Spleen (tissue), 7 donors: ENCODE results near the gene CHRDL1.

Source experiments
- POLR2A ChIP-seq, 3 donors: fragments of 450-650 bp; IDR thresholded peaks; one replicate each; pipeline ENCODE4 v1.5.1; 2017; ENCODE audit warnings: antibody characterized with exemption in 3 of 3, mild to moderate bottlenecking in 1 of 3
- TF ChIP-seq, protein P1 (sequence below), 11 experiments: fragments of 200-600 bp in 7 of 11; fragments of 450-650 bp in 4 of 11; sonication (generic) in 4 of 11; IDR thresholded peaks in 8 of 11; conservative IDR thresholded peaks in 3 of 11; 1 replicate in 7 of 11; 2 replicates in 4 of 11; pipeline versions ENCODE4 v1.4.0 to v1.8.0; 2016 to 2021; ENCODE audit warnings: antibody characterized with exemption in 11 of 11, inconsistent platforms in 4 of 11, mild to moderate bottlenecking in 1 of 11
- donor health status: DM: no; HTN: no; CAD: no; lungs with moderate emphysema.
- donor health status: DM: no; HTN: no; CAD: no.
- donor health status: DM: no; HTN: no; CAD: no.

DNA sequence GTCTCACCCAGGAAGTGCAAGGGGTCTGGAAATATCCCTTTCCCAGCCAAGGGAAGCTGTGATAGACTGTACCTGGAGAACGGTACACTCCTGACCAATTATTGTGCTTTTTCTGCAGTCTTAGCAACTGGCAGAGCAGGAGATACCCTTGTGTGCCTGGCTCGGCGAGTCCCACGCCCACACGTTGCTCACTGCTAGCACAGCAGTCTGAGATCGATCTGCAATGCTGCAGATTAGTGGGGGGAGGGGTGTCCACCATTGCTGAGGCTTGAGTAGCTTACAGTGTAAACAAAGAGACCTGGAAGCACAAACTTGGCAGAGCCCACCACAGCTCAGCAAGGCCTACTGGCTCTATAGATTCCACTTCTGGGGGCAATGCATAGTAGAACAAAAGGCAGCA is 138.5 kb downstream of the CHRDL1 start:
- TF ChIP-seq, protein P1, sequence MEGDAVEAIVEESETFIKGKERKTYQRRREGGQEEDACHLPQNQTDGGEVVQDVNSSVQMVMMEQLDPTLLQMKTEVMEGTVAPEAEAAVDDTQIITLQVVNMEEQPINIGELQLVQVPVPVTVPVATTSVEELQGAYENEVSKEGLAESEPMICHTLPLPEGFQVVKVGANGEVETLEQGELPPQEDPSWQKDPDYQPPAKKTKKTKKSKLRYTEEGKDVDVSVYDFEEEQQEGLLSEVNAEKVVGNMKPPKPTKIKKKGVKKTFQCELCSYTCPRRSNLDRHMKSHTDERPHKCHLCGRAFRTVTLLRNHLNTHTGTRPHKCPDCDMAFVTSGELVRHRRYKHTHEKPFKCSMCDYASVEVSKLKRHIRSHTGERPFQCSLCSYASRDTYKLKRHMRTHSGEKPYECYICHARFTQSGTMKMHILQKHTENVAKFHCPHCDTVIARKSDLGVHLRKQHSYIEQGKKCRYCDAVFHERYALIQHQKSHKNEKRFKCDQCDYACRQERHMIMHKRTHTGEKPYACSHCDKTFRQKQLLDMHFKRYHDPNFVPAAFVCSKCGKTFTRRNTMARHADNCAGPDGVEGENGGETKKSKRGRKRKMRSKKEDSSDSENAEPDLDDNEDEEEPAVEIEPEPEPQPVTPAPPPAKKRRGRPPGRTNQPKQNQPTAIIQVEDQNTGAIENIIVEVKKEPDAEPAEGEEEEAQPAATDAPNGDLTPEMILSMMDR (IDR thresholded peaks at IDR 0.05 in 8 of 11, conservative IDR thresholded peaks at IDR 0.05 in 3 of 11) = no peak
- TF ChIP-seq POLR2A (IDR thresholded peaks at IDR 0.05) = no peak
